ENCODE results near the gene ZNF367. TPM values are rescaled to one million over a fixed set of nuclear protein-coding genes. Genes with fewer than 3 reads are reported as not detected.

The ZNF367 gene
- total and polyA plus RNA-seq, 9 of the 15 experiments (the other 6 are each of a cell fraction or from before 2014, with no cell fraction given): 2.7 to 14.4 (median 10.0) TPM

GRCh38 chr9:96418920-96419690 lies 935 bp upstream of the ZNF367 start (continued):
- no peak for TF ChIP-seq ZBTB5 (IDR thresholded peaks at IDR 0.05)
- no peak for TF ChIP-seq NFXL1 (CRISPR knock-in tag; IDR thresholded peaks at IDR 0.05)
- no peak for TF ChIP-seq HNRNPUL1 (IDR thresholded peaks at IDR 0.05; ENCODE audit: low read length)
- TF ChIP-seq HCFC1 (IDR thresholded peaks at IDR 0.05; ENCODE audit: low read depth, low read length): no peak
- TF ChIP-seq ZNF347 (CRISPR knock-in tag; IDR thresholded peaks at IDR 0.05; ENCODE audit: low read depth): no peak
- TF ChIP-seq U2AF1 (optimal IDR thresholded peaks at IDR 0.05; ENCODE audit: low read depth, low read length): no peak
- no peak for TF ChIP-seq FOXK1 (CRISPR knock-in tag; IDR thresholded peaks at IDR 0.05; ENCODE audit: borderline replicate concordance)
- 0 out of 4 replicates have a peak, but pooled peaks have one; percentile 26 to 45 for TF ChIP-seq NONO (IDR thresholded peaks at IDR 0.05; ENCODE audit: low read depth in 2 of 2, low read length in 1 of 2)
- peak; percentile 51; the same call in 1 of the 2 replicates for TF ChIP-seq POLR2AphosphoS5 (IDR thresholded peaks at IDR 0.05; ENCODE audit: control insufficient read depth, insufficient read depth, low read depth, low read length)
- TF ChIP-seq ETS2 (tag; IDR thresholded peaks at IDR 0.05; ENCODE audit: borderline replicate concordance, poor library complexity, severe bottlenecking): no peak
- TF ChIP-seq CGGBP1 (CRISPR knock-in tag; IDR thresholded peaks at IDR 0.05): no peak
- no peak for TF ChIP-seq TCF7L2 (IDR thresholded peaks at IDR 0.05; ENCODE audit: low read depth, low read length)
- peak; percentile 20 for TF ChIP-seq DACH1 (IDR thresholded peaks at IDR 0.05; ENCODE audit: partially characterized antibody)
- TF ChIP-seq JUND (IDR thresholded peaks at IDR 0.05; ENCODE audit: borderline replicate concordance, low read depth, low read length): 0 out of 2 replicates have a peak, but pooled peaks have one; percentile 24
- no peak for TF ChIP-seq JUND (tag; IDR thresholded peaks at IDR 0.05; ENCODE audit: borderline replicate concordance, low read depth, low read length)
- TF ChIP-seq ESRRB (CRISPR knock-in tag; IDR thresholded peaks at IDR 0.05; ENCODE audit: borderline replicate concordance): no peak
- no peak for TF ChIP-seq HIVEP1 (CRISPR knock-in tag; IDR thresholded peaks at IDR 0.05)
- TF ChIP-seq ZNF586 (CRISPR knock-in tag; conservative IDR thresholded peaks at IDR 0.05): no peak
- TF ChIP-seq NR0B1 (IDR thresholded peaks at IDR 0.05; ENCODE audit: partially characterized antibody): no peak
- no peak for TF ChIP-seq LARP7 (IDR thresholded peaks at IDR 0.05)
- peak in 1 of 2 experiments; percentile 87; a peak in 2 of 4 replicates for TF ChIP-seq SIN3A (IDR thresholded peaks at IDR 0.05; ENCODE audit: borderline replicate concordance in 2 of 2, control insufficient read depth in 1 of 2, low read depth in 2 of 2, low read length in 2 of 2)
- TF ChIP-seq ARID1B (IDR thresholded peaks at IDR 0.05): no peak; the same call in 1 of the 2 replicates
- no peak for TF ChIP-seq ZNF324 (CRISPR knock-in tag; IDR thresholded peaks at IDR 0.05)
- TF ChIP-seq ZNF384 (IDR thresholded peaks at IDR 0.05; ENCODE audit: low read depth, low read length): no peak
- no peak for TF ChIP-seq NFYB (IDR thresholded peaks at IDR 0.05; ENCODE audit: extremely low read depth, insufficient read length)
- TF ChIP-seq ZNF311 (CRISPR knock-in tag; IDR thresholded peaks at IDR 0.05): no peak

Data from K562 (cell line).